HepG2 (cell line): ENCODE results near the gene CSNK1D. TPM values are rescaled to one million over a fixed set of nuclear protein-coding genes. Genes with fewer than 3 reads are reported as not detected.

ENCODE experiments used
- BHLHE40 ChIP-seq: IDR thresholded peaks from 2 replicates; pipeline ENCODE4 v1.6.1; 2011; ENCODE audit warnings: low read length, improper control_type of control experiment
- HNF4A ChIP-seq: sonication (generic); formaldehyde crosslinking; IDR thresholded peaks from 2 replicates; pipeline ENCODE4 v1.4.0; 2020; ENCODE audit warnings: missing genetic modification reagents
- KMT2A ChIP-seq: sonication (generic); formaldehyde crosslinking; IDR thresholded peaks from 2 replicates; pipeline ENCODE4 v1.4.0; 2020; ENCODE audit warnings: missing genetic modification reagents
- MAFK ChIP-seq, 2 experiments: IDR thresholded peaks in 1 of 2; conservative IDR thresholded peaks in 1 of 2; 2 replicates each; pipeline ENCODE4 v1.6.1; 2011; ENCODE audit warnings: improper control_type of control experiment in 2 of 2, low read length in 2 of 2
- NAIF1 ChIP-seq: sonication (generic); formaldehyde crosslinking; IDR thresholded peaks from 2 replicates; pipeline ENCODE4 v1.5.0; 2020; ENCODE audit warnings: mild to moderate bottlenecking, missing genetic modification reagents, borderline replicate concordance
- NFKBIZ ChIP-seq: IDR thresholded peaks from 2 replicates; pipeline ENCODE4 v1.6.1; 2018; ENCODE audit warnings: missing genetic modification reagents, missing compliant biosample characterization
- NFYC ChIP-seq: IDR thresholded peaks from 2 replicates; pipeline ENCODE4 v1.6.1; 2016; ENCODE audit warnings: missing genetic modification reagents, missing compliant biosample characterization
- PAF1 ChIP-seq: IDR thresholded peaks from 2 replicates; pipeline ENCODE4 v1.6.1; 2016; ENCODE audit warnings: missing genetic modification reagents, missing compliant biosample characterization
- SALL2 ChIP-seq: sonication (generic); formaldehyde crosslinking; IDR thresholded peaks from 2 replicates; pipeline ENCODE4 v1.8.1; 2023; ENCODE audit warnings: mild to moderate bottlenecking, missing genetic modification reagents, inconsistent platforms
- SAP130 ChIP-seq: IDR thresholded peaks from 2 replicates; pipeline ENCODE4 v1.6.1; 2016; ENCODE audit warnings: low read depth
- SMAD9 ChIP-seq: sonication (generic); formaldehyde crosslinking; IDR thresholded peaks from 2 replicates; pipeline ENCODE4 v1.5.1; 2020; ENCODE audit warnings: mild to moderate bottlenecking, missing genetic modification reagents
- SRY ChIP-seq: sonication (generic); formaldehyde crosslinking; IDR thresholded peaks from 2 replicates; pipeline ENCODE4 v1.8.0; 2022; ENCODE audit warnings: mild to moderate bottlenecking, missing genetic modification reagents
- STAT5B ChIP-seq: sonication (generic); formaldehyde crosslinking; IDR thresholded peaks from 2 replicates; pipeline ENCODE4 v1.4.0; 2020; ENCODE audit warnings: missing genetic modification reagents
- TRIM22 ChIP-seq: fragments of 450-650 bp; IDR thresholded peaks from 2 replicates; pipeline ENCODE4 v1.6.1; 2017
- ZBTB38 ChIP-seq: sonication (generic); formaldehyde crosslinking; IDR thresholded peaks from 2 replicates; pipeline ENCODE4 v1.5.1; 2020; ENCODE audit warnings: mild to moderate bottlenecking, missing genetic modification reagents
- ZMYM4 ChIP-seq: sonication (generic); formaldehyde crosslinking; IDR thresholded peaks from 2 replicates; pipeline ENCODE4 v1.8.1; 2023; ENCODE audit warnings: mild to moderate bottlenecking, missing genetic modification reagents
- ZNF101 ChIP-seq: sonication (generic); formaldehyde crosslinking; IDR thresholded peaks from 2 replicates; pipeline ENCODE4 v1.4.0; 2020; ENCODE audit warnings: mild to moderate bottlenecking, low read depth, missing genetic modification reagents, borderline replicate concordance
- ZNF225 ChIP-seq: sonication (generic); formaldehyde crosslinking; IDR thresholded peaks from 2 replicates; pipeline ENCODE4 v1.4.0; 2020; ENCODE audit warnings: mild to moderate bottlenecking, missing genetic modification reagents
- ZNF501 ChIP-seq: sonication (generic); formaldehyde crosslinking; IDR thresholded peaks from 2 replicates; pipeline ENCODE4 v1.5.1; 2020; ENCODE audit warnings: mild to moderate bottlenecking, moderate library complexity, missing genetic modification reagents
- ZNF558 ChIP-seq: sonication (generic); formaldehyde crosslinking; IDR thresholded peaks from 2 replicates; pipeline ENCODE4 v1.9.0; 2022; ENCODE audit warnings: mild to moderate bottlenecking, missing genetic modification reagents, borderline replicate concordance
- ZNF670 ChIP-seq: sonication (generic); formaldehyde crosslinking; IDR thresholded peaks from 2 replicates; pipeline ENCODE4 v1.8.0; 2022; ENCODE audit warnings: mild to moderate bottlenecking, missing genetic modification reagents, borderline replicate concordance
- ZNF674 ChIP-seq: sonication (generic); formaldehyde crosslinking; IDR thresholded peaks from 2 replicates; pipeline ENCODE4 v1.5.0; 2020; ENCODE audit warnings: low read depth, mild to moderate bottlenecking, missing genetic modification reagents
- polyA plus RNA-seq, 8 experiments: library from polyadenylated mRNA; depleted of rRNA in 3 of 8; stranded (reverse) in 7 of 8; unstranded in 1 of 8; fragments of >200 nt; fragmentation: Illumina TruSeq in 4 of 8; extraction: Trizol in 4 of 8; gene quantifications; 2 replicates each; pipeline versions ENCODE4 v1.2.1 to v1.2.3, GENCODE V29; 2011 to 2016; ENCODE audit warnings: low read depth in 4 of 8, missing spikeins in 1 of 8, mixed read lengths in 1 of 8; ENCODE audit not compliant: insufficient read depth in 1 of 8
- total RNA-seq, 5 experiments: library from RNA; depleted of rRNA; stranded (reverse); fragments of >200 nt; fragmentation: Illumina TruSeq; extraction: Trizol; gene quantifications; 2 replicates each; pipeline ENCODE4 v1.2.3, GENCODE V29; 2016; ENCODE audit warnings: low read depth in 1 of 5
- TF ChIP-seq, protein P1 (sequence below): sonication (generic); formaldehyde crosslinking; IDR thresholded peaks from 2 replicates; pipeline ENCODE4 v1.4.0; 2020; ENCODE audit warnings: missing genetic modification reagents, borderline replicate concordance
- TF ChIP-seq, protein P2 (sequence below): sonication (generic); formaldehyde crosslinking; IDR thresholded peaks from 2 replicates; pipeline ENCODE4 v1.8.1; 2023; ENCODE audit warnings: mild to moderate bottlenecking, missing genetic modification reagents

CSNK1D gene
- total and polyA plus RNA-seq, 2 of the 13 experiments (the other 11 are each of a cell fraction or from before 2014, with no cell fraction given), result 31.5 to 128 TPM

DNA sequence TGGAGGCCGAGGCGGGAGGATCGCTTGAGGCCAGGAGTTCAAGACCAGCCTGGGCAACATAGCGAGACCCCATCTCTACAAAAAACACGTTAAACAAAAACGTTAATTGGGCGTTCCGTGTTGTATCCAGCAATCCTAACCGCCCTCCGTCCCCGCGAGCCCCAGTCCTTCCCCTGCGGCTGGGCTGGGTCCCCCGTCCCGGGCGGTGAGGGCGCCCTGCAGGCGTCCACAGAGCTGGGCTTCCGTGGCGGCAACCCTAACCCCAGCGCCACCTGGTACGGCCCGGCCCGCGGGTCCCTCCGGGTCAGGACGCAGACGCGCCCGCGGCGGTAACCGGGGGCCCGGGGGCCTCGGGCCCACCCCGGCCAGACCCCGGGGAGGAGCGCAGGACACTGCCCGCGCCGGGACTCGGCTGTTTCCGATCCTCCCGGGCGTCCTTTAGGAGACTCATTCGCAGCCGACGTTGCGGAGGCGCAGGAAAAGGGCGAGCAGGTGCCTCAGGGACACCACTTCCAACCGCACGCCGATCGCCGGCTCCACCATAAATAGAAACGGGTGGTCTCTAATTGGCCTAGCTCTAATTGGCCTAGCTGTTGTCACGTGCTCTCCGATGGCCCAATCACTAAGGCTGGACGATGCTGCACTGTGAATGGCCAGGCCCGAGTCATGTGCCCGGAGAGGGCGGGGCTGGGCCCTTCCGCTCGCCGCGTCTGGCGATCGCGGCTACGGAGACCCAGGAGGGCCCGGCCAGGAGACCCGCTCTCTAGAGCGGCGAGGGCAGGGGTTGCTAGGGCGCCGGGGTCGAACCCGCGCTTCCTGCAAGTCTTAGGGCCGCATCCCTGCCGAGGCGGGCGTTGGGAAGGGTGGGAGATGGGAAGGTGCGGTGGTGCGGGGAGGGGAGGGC lies 19.0 kb upstream of the CSNK1D start (continued):
- TF ChIP-seq STAT5B (CRISPR knock-in tag) (no peak), ZNF674 (CRISPR knock-in tag) (no peak), ZNF501 (CRISPR knock-in tag) (peak; percentile 87; the same call in 1 of the 2 replicates), ZNF101 (CRISPR knock-in tag) (no peak), NFKBIZ (CRISPR knock-in tag) (0 out of 2 replicates have a peak, but pooled peaks have one; percentile 68), BHLHE40 (peak; percentile 85), SAP130 (CRISPR knock-in tag) (peak; percentile 90), NAIF1 (CRISPR knock-in tag) (0 out of 2 replicates have a peak, but pooled peaks have one; percentile 17), ZNF670 (0 out of 2 replicates have a peak, but pooled peaks have one; percentile 48), HNF4A (CRISPR knock-in tag) (peak; percentile 18; the same call in 1 of the 2 replicates), PAF1 (CRISPR knock-in tag) (no peak), KMT2A (peak; percentile 80), SALL2 (CRISPR knock-in tag) (peak; percentile 76), ZNF225 (CRISPR knock-in tag) (peak; percentile 92), MAFK (conservative IDR thresholded peaks at IDR 0.05 in 1 of 2, IDR thresholded peaks at IDR 0.05 in 1 of 2; ENCODE audit: low read length in 2 of 2) (no peak), ZMYM4 (CRISPR knock-in tag) (peak; percentile 90), NFYC (CRISPR knock-in tag) (peak; percentile 96), SRY (CRISPR knock-in tag) (peak; percentile 94), TRIM22 (no peak), ZNF558 (CRISPR knock-in tag) (no peak), SMAD9 (CRISPR knock-in tag) (no peak), ZBTB38 (CRISPR knock-in tag) (peak; percentile 78; the same call in 1 of the 2 replicates)
- TF ChIP-seq, protein P1, sequence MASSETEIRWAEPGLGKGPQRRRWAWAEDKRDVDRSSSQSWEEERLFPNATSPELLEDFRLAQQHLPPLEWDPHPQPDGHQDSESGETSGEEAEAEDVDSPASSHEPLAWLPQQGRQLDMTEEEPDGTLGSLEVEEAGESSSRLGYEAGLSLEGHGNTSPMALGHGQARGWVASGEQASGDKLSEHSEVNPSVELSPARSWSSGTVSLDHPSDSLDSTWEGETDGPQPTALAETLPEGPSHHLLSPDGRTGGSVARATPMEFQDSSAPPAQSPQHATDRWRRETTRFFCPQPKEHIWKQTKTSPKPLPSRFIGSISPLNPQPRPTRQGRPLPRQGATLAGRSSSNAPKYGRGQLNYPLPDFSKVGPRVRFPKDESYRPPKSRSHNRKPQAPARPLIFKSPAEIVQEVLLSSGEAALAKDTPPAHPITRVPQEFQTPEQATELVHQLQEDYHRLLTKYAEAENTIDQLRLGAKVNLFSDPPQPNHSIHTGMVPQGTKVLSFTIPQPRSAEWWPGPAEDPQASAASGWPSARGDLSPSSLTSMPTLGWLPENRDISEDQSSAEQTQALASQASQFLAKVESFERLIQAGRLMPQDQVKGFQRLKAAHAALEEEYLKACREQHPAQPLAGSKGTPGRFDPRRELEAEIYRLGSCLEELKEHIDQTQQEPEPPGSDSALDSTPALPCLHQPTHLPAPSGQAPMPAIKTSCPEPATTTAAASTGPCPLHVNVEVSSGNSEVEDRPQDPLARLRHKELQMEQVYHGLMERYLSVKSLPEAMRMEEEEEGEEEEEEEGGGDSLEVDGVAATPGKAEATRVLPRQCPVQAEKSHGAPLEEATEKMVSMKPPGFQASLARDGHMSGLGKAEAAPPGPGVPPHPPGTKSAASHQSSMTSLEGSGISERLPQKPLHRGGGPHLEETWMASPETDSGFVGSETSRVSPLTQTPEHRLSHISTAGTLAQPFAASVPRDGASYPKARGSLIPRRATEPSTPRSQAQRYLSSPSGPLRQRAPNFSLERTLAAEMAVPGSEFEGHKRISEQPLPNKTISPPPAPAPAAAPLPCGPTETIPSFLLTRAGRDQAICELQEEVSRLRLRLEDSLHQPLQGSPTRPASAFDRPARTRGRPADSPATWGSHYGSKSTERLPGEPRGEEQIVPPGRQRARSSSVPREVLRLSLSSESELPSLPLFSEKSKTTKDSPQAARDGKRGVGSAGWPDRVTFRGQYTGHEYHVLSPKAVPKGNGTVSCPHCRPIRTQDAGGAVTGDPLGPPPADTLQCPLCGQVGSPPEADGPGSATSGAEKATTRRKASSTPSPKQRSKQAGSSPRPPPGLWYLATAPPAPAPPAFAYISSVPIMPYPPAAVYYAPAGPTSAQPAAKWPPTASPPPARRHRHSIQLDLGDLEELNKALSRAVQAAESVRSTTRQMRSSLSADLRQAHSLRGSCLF, result no peak
- TF ChIP-seq, protein P2, sequence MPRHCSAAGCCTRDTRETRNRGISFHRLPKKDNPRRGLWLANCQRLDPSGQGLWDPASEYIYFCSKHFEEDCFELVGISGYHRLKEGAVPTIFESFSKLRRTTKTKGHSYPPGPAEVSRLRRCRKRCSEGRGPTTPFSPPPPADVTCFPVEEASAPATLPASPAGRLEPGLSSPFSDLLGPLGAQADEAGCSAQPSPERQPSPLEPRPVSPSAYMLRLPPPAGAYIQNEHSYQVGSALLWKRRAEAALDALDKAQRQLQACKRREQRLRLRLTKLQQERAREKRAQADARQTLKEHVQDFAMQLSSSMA (CRISPR knock-in tag), result peak; percentile 38; the same call in 1 of the 2 replicates
